Caco-2 (cell line): ENCODE results near the gene POLR2H. TPM values are rescaled to one million over a fixed set of nuclear protein-coding genes. Genes with fewer than 3 reads are reported as not detected.

Source experiments
- BruUV-seq: library from RNA; stranded (reverse); fragments of 400-500 nt; replicated peaks from 2 replicates; lab custom pipeline; 2021; lab: Mats Ljungman, UMichigan
- CTCF ChIA-PET: fragments of 300-600 bp; sonication (Branson Sonifier 250); formaldehyde crosslinking; loops from one replicate; lab custom pipeline; 2022; ENCODE audit warnings: antibody characterized with exemption; lab: Charles Lee
- POLR2A ChIA-PET: fragments of 300-600 bp; sonication (Branson Sonifier 250); formaldehyde crosslinking; loops from one replicate; lab custom pipeline; 2022; ENCODE audit warnings: antibody characterized with exemption; lab: Charles Lee
- DNase-seq, 2 experiments: peaks; one replicate each; pipeline versions ENCODE4 v3.0.0 to v3.0.0-alpha.2; 2020 to 2022
- H3K27me3 ChIP-seq: replicated peaks from 2 replicates; pipeline ENCODE4 v1.6.0; 2011; ENCODE audit warnings: low read length; ENCODE audit not compliant: control insufficient read depth, insufficient read depth
- H3K36me3 ChIP-seq: 2 replicates; pipeline ENCODE4 v1.5.1; 2011; ENCODE audit warnings: low read length; ENCODE audit not compliant: control insufficient read depth, insufficient read depth
- H3K4me1 ChIP-seq: fragments of 250-450 bp; sonication (Bioruptor Pico); 2 replicates; pipeline ENCODE4 v1.5.1; 2020; ENCODE audit warnings: mild to moderate bottlenecking
- H3K4me3 ChIP-seq: 2 replicates; pipeline ENCODE4 v1.5.1; 2011; ENCODE audit warnings: low read depth, mild to moderate bottlenecking, control low read depth, low read length
- H3K9me3 ChIP-seq: fragments of 250-450 bp; sonication (Bioruptor Pico); 2 replicates; pipeline ENCODE4 v1.5.1; 2020; ENCODE audit warnings: mild to moderate bottlenecking, moderate library complexity
- H3K27ac Mint-ChIP-seq: one replicate; pipeline ENCODE4 v1.8.0; 2022; ENCODE audit warnings: mixed read lengths; ENCODE audit not compliant: unreplicated experiment
- H3K27me3 Mint-ChIP-seq: one replicate; pipeline ENCODE4 v1.8.0; 2022; ENCODE audit warnings: mixed read lengths; ENCODE audit not compliant: insufficient read depth, unreplicated experiment
- H3K36me3 Mint-ChIP-seq: one replicate; pipeline ENCODE4 v1.8.0; 2022; ENCODE audit warnings: mild to moderate bottlenecking, mixed read lengths; ENCODE audit not compliant: insufficient read depth, unreplicated experiment
- H3K4me1 Mint-ChIP-seq: one replicate; pipeline ENCODE4 v1.8.0; 2022; ENCODE audit warnings: low read depth, mixed read lengths; ENCODE audit not compliant: unreplicated experiment
- H3K4me3 Mint-ChIP-seq: one replicate; pipeline ENCODE4 v1.8.0; 2022; ENCODE audit warnings: mild to moderate bottlenecking, moderate library complexity, mixed read lengths; ENCODE audit not compliant: unreplicated experiment
- H3K9me3 Mint-ChIP-seq: one replicate; pipeline ENCODE4 v1.8.0; 2022; ENCODE audit warnings: mixed read lengths; ENCODE audit not compliant: unreplicated experiment
- intact Hi-C: fragments of 100-400 bp; cut with micrococcal nuclease; formaldehyde crosslinking; loops from one replicate; pipeline ENCODE4 v1.10.0; 2022; ENCODE audit not compliant: unreplicated experiment
- total RNA-seq: library from RNA; stranded (reverse); gene quantifications from 2 replicates; pipeline ENCODE4 v1.2.3, GENCODE V29; 2022
- TF ChIP-seq, protein P1 (sequence below), 2 experiments: fragments of 200-600 bp in 1 of 2; IDR thresholded peaks; 1 replicate in 1 of 2; 2 replicates in 1 of 2; pipeline versions ENCODE4 v1.5.1 to v1.8.0; 2011 to 2022; ENCODE audit warnings: antibody characterized with exemption in 1 of 2, control low read depth in 1 of 2, inconsistent platforms in 1 of 2, low read depth in 1 of 2, low read length in 1 of 2, mild to moderate bottlenecking in 1 of 2, moderate library complexity in 1 of 2; ENCODE audit not compliant: insufficient read depth in 1 of 2, severe bottlenecking in 1 of 2, unreplicated experiment in 1 of 2

POLR2H gene
- total RNA-seq, 1 experiment from 2014 or later = 101 TPM

DNA sequence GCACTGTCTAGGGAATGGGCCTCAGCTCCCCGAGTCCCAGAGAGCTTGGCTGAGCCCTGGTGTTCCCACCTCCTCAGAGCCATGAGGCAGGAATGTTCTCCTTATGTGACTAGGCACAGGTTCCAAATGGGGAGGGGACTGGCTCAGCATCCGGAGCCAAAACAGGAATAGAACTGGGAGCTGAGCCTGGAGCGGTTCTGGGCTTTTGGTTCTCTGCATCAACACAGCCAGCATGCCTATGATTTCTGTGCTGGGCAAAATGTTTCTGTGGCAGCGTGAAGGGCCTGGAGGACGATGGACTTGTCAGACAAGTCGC is 24.2 kb upstream of the POLR2H start, which contains the start of gene FAM131A:
FAM131A (plus strand) TSS at position 202 of the 316 bp plus-strand sequence; CDS start at position 233, 31 bp downstream.
- ChIA-PET POLR2A (interaction anchor here (0.6 kb wide), 1 partner anchor 14 kb away, joined by 5 read pairs; no protein-coding TSS in a partner anchor), CTCF (interaction anchor here (1.2 kb wide), 1 partner anchor 25 kb away, joined by 5 read pairs; no protein-coding TSS in a partner anchor)
- no peaks in the 10 kb centered on the region for H3K4me1 Mint-ChIP-seq
- H3K9me3 Mint-ChIP-seq = no peaks in the 10 kb centered on the region
- H3K27me3 ChIP-seq = no peaks in the 10 kb centered on the region
- no peak for DNase-seq
- TF ChIP-seq, protein P1, sequence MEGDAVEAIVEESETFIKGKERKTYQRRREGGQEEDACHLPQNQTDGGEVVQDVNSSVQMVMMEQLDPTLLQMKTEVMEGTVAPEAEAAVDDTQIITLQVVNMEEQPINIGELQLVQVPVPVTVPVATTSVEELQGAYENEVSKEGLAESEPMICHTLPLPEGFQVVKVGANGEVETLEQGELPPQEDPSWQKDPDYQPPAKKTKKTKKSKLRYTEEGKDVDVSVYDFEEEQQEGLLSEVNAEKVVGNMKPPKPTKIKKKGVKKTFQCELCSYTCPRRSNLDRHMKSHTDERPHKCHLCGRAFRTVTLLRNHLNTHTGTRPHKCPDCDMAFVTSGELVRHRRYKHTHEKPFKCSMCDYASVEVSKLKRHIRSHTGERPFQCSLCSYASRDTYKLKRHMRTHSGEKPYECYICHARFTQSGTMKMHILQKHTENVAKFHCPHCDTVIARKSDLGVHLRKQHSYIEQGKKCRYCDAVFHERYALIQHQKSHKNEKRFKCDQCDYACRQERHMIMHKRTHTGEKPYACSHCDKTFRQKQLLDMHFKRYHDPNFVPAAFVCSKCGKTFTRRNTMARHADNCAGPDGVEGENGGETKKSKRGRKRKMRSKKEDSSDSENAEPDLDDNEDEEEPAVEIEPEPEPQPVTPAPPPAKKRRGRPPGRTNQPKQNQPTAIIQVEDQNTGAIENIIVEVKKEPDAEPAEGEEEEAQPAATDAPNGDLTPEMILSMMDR (IDR thresholded peaks at IDR 0.05; ENCODE audit: insufficient read depth in 1 of 2, low read depth in 1 of 2, low read length in 1 of 2, severe bottlenecking in 1 of 2, unreplicated experiment in 1 of 2) = no peak
- peak within 1 kb of the TSS; percentile 77 for H3K4me3 Mint-ChIP-seq
- peak within 1 kb of the TSS; percentile 78 for H3K27ac Mint-ChIP-seq
- peaks cover 65% of the 10 kb centered on the region for H3K36me3 Mint-ChIP-seq
- H3K27me3 Mint-ChIP-seq = no peaks in the 10 kb centered on the region
- intact Hi-C loops = no loop called here
- no TSS peak for BruUV-seq
- no peaks in the 10 kb centered on the region for H3K9me3 ChIP-seq
- H3K36me3 ChIP-seq = peaks cover 6% of the 10 kb centered on the region; the same call in 1 of the 2 replicates
- H3K4me3 ChIP-seq = peak within 1 kb of the TSS; percentile 61
- H3K4me1 ChIP-seq = no peaks in the 10 kb centered on the region

DNA sequence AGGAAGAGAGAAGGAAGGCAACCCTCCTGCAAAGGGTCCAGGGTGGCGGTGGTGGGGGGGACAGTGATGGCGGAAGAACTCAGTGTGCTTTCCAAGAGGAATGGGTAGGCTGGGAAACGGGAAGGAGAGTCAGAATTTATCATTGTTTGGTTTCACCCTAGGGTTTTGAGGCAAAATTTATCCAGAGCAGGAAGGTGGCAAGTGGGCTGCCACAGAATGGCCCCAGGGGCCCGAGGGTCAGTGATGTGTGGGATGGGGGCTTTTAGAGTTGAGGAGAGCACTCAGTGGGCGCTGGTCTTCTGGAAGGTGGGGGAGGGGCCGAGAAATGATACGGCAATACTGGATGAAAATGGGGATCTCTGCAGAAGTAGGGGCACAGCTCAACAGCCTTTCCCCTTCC is 23.5 kb upstream of the POLR2H start:
- H3K4me1 ChIP-seq = no peaks in the 10 kb centered on the region
- Mint-ChIP-seq H3K27ac (peak overlapping the region; percentile 73), H3K9me3 (no peaks in the 10 kb centered on the region), H3K36me3 (peaks cover 59% of the 10 kb centered on the region), H3K4me1 (no peaks in the 10 kb centered on the region), H3K27me3 (no peaks in the 10 kb centered on the region), H3K4me3 (no peak overlapping the region)
- TF ChIP-seq, protein P1 (IDR thresholded peaks at IDR 0.05; ENCODE audit: insufficient read depth in 1 of 2, low read depth in 1 of 2, low read length in 1 of 2, severe bottlenecking in 1 of 2, unreplicated experiment in 1 of 2) = no peak
- intact Hi-C loops = no loop called here
- POLR2A ChIA-PET = interaction anchor here (0.5 kb wide), 1 partner anchor 858 kb away, joined by 3 read pairs; no protein-coding TSS in a partner anchor
- H3K36me3 ChIP-seq = peaks cover 6% of the 10 kb centered on the region; the same call in 1 of the 2 replicates
- H3K27me3 ChIP-seq = no peaks in the 10 kb centered on the region
- no peak overlapping the region for H3K4me3 ChIP-seq
- BruUV-seq = no TSS peak
- CTCF ChIA-PET = no interaction called here
- no peak for DNase-seq
- H3K9me3 ChIP-seq = no peaks in the 10 kb centered on the region

DNA sequence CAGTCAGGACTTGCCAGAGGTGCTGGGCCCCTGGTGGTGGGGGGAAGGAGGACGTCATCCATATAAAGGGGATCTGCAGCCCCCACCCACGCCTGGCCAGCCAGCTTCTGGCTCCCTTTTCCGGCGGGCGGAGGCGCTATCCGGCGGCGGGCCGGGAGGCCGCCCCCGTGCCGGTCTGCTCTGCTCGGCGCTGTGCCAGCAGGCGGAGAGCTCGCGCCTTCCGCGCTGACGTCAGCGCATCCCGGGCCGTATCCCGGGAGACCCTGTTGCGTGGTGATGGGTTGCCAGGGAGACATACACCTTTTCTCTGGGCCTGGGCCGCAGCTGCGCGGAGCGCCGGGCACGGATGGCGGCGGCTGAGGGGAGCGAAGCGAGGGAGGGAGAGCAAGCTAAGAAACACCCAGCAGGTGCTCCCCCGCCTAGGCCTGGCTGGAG is 23.0 kb upstream of the POLR2H start:
- Mint-ChIP-seq H3K36me3 (peaks cover 53% of the 10 kb centered on the region), H3K4me1 (no peaks in the 10 kb centered on the region), H3K9me3 (no peaks in the 10 kb centered on the region), H3K27me3 (no peaks in the 10 kb centered on the region), H3K27ac (no peak overlapping the region), H3K4me3 (no peak overlapping the region)
- no TSS peak for BruUV-seq
- Histone ChIP-seq H3K9me3 (no peaks in the 10 kb centered on the region), H3K27me3 (no peaks in the 10 kb centered on the region), H3K36me3 (peaks cover 4% of the 10 kb centered on the region; the same call in 1 of the 2 replicates), H3K4me1 (no peaks in the 10 kb centered on the region), H3K4me3 (no peak overlapping the region)
- CTCF ChIA-PET = no interaction called here
- intact Hi-C loops = no loop called here
- POLR2A ChIA-PET = no interaction called here
- DNase-seq = no peak
- TF ChIP-seq, protein P1 (IDR thresholded peaks at IDR 0.05; ENCODE audit: insufficient read depth in 1 of 2, low read depth in 1 of 2, low read length in 1 of 2, severe bottlenecking in 1 of 2, unreplicated experiment in 1 of 2) = peak in 1 of 2 experiments; percentile 14
